DOHH2 (cell line): ENCODE results near the gene DMD.

Source experiments
- H3F3A ChIP-seq: fragments of 200-600 bp; sonication (generic), shearing (Covaris generic); 2 replicates; pipeline ENCODE4 v1.6.0; 2016; ENCODE audit warnings: antibody characterized with exemption, mild to moderate bottlenecking; ENCODE audit not compliant: control insufficient read depth, insufficient read depth
- H3K27ac ChIP-seq: fragments of 200-600 bp; sonication (generic); 2 replicates; pipeline ENCODE4 v1.5.1; 2014; ENCODE audit warnings: low read depth, mild to moderate bottlenecking, low read length, moderate library complexity
- H3K27me3 ChIP-seq: fragments of 200-600 bp; sonication (generic); 2 replicates; pipeline ENCODE4 v1.6.1; 2014; ENCODE audit warnings: mild to moderate bottlenecking, low read length, mixed read lengths; ENCODE audit not compliant: control insufficient read depth
- H3K36me3 ChIP-seq: fragments of 200-600 bp; sonication (generic); 2 replicates; pipeline ENCODE4 v1.6.1; 2014; ENCODE audit warnings: mild to moderate bottlenecking, low read length, moderate library complexity, mixed read lengths; ENCODE audit not compliant: control insufficient read depth
- H3K4me1 ChIP-seq: fragments of 200-600 bp; sonication (generic); 2 replicates; pipeline ENCODE4 v1.6.1; 2014; ENCODE audit warnings: mild to moderate bottlenecking, low read length, mixed read lengths; ENCODE audit not compliant: control insufficient read depth
- H3K4me2 ChIP-seq: fragments of 200-600 bp; sonication (generic); 2 replicates; pipeline ENCODE4 v1.6.0; 2014; ENCODE audit warnings: mild to moderate bottlenecking, low read length, moderate library complexity
- H3K4me3 ChIP-seq: fragments of 200-600 bp; sonication (generic); 2 replicates; pipeline ENCODE4 v1.5.1; 2014; ENCODE audit warnings: mild to moderate bottlenecking, low read length, mixed read lengths
- H3K79me2 ChIP-seq: fragments of 200-600 bp; sonication (generic); 2 replicates; pipeline ENCODE4 v1.6.1; 2014; ENCODE audit warnings: mild to moderate bottlenecking, low read length, mixed read lengths; ENCODE audit not compliant: control insufficient read depth
- H3K9me2 ChIP-seq: fragments of 200-600 bp; sonication (generic); replicated peaks from 2 replicates; pipeline ENCODE4 v1.6.1; 2014; ENCODE audit warnings: mild to moderate bottlenecking, low read length, mixed read lengths; ENCODE audit not compliant: control insufficient read depth
- H3K9me3 ChIP-seq: fragments of 200-600 bp; sonication (generic); 2 replicates; pipeline ENCODE4 v1.6.1; 2014; ENCODE audit warnings: antibody characterized with exemption, low read length, mixed read lengths; ENCODE audit not compliant: control insufficient read depth, insufficient read depth
- H4K20me1 ChIP-seq: fragments of 200-600 bp; sonication (generic); 2 replicates; pipeline ENCODE4 v1.6.0; 2014; ENCODE audit warnings: low read depth, mild to moderate bottlenecking, antibody characterized with exemption, low read length, moderate library complexity; ENCODE audit not compliant: control insufficient read depth, insufficient read depth
- CTCF ChIP-seq: fragments of 200-600 bp; sonication (generic); IDR thresholded peaks from one replicate; pipeline ENCODE4 v1.5.1; 2014; ENCODE audit warnings: antibody characterized with exemption, mild to moderate bottlenecking, low read depth, low read length; ENCODE audit not compliant: poor library complexity, severe bottlenecking
- EZH2phosphoT487 ChIP-seq: fragments of 200-600 bp; sonication (generic); IDR thresholded peaks from 2 replicates; pipeline ENCODE4 v1.6.1; 2017; ENCODE audit warnings: borderline replicate concordance, mild to moderate bottlenecking, antibody characterized with exemption, low read length, moderate library complexity, mixed read lengths

The DMD gene

GRCh38 chrX:31921236-31921635 is 1290.1 kb downstream of the DMD start:
- no peaks in the 10 kb centered on the region for H3K4me1 ChIP-seq
- no peak overlapping the region for H3K4me3 ChIP-seq
- H4K20me1 ChIP-seq = no peaks in the 10 kb centered on the region
- H3K27me3 ChIP-seq = no peaks in the 10 kb centered on the region
- H3F3A ChIP-seq = no peaks in the 10 kb centered on the region
- H3K36me3 ChIP-seq = no peaks in the 10 kb centered on the region
- H3K9me2 ChIP-seq = no peaks in the 10 kb centered on the region
- no peak overlapping the region for H3K4me2 ChIP-seq
- TF ChIP-seq EZH2phosphoT487 (no peak), CTCF (no peak)
- no peak overlapping the region for H3K27ac ChIP-seq
- H3K9me3 ChIP-seq = no peaks in the 10 kb centered on the region
- H3K79me2 ChIP-seq = no peaks in the 10 kb centered on the region

DNA sequence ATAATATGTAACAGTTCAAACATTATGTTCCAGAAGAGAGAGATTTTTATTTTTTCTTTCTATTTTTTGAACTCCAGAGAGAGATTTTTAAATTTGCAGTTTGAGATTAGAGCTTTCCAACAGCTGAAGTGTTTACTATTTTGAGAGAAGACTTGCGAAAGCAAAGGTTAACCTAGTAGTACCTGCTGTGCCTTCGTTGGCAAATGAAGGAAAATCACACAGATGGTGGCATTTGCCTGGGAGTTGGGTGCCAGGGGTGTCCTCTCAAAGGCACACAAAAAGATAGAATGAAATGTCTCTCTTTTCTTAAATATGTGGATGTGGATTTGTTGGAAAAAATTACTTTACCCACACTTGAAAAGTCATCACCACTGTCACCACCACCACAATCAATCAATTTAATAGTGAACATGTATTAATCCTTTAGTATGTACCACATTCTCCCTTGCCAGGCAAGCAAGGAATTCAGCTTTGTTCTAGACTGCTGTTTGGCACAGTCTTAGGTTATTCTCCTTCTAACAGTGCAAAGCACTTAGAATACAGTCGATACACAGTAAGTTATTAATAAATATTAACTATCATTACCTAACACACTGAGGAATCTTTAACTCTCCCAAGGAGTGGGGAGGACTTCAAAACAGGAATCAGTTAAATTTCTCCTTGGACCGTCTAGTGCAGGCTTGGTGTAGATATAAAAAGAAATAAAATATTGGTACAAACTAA is 1301.3 kb downstream of the DMD start:
- H3K4me3 ChIP-seq = no peak overlapping the region
- H3K9me3 ChIP-seq = no peaks in the 10 kb centered on the region
- TF ChIP-seq CTCF (no peak), EZH2phosphoT487 (no peak)
- no peaks in the 10 kb centered on the region for H3K27me3 ChIP-seq
- H3K79me2 ChIP-seq = no peaks in the 10 kb centered on the region
- H3F3A ChIP-seq = no peaks in the 10 kb centered on the region
- no peaks in the 10 kb centered on the region for H3K9me2 ChIP-seq
- no peak overlapping the region for H3K27ac ChIP-seq
- H3K36me3 ChIP-seq = no peaks in the 10 kb centered on the region
- H4K20me1 ChIP-seq = no peaks in the 10 kb centered on the region
- no peaks in the 10 kb centered on the region for H3K4me1 ChIP-seq
- H3K4me2 ChIP-seq = no peak overlapping the region

DNA sequence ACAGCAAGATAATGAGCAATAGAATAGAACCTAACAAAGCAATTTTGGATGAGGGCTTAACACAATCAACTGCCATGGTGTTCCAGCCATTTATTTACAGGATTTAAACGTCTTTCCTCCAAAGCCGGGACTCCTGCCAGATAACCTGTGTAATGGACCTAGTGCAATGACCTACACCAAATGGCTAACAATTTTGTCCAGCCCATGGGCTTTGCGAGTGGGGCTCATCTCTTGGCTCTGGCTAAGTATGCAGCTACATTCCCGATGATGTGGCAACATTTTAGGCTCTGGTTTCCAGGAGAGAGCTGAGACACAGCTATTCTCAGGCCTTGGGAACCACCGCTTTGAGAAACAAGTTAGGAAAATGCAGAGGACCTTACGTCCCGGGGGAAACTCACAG is 1317.2 kb downstream of the DMD start:
- Histone ChIP-seq H3K9me2 (no peaks in the 10 kb centered on the region), H3K4me2 (no peak overlapping the region), H3K27me3 (no peaks in the 10 kb centered on the region), H3K27ac (no peak overlapping the region), H3K4me1 (no peaks in the 10 kb centered on the region), H4K20me1 (no peaks in the 10 kb centered on the region), H3K36me3 (no peaks in the 10 kb centered on the region), H3F3A (no peaks in the 10 kb centered on the region), H3K4me3 (no peak overlapping the region), H3K79me2 (no peaks in the 10 kb centered on the region), H3K9me3 (no peaks in the 10 kb centered on the region)
- TF ChIP-seq EZH2phosphoT487 (no peak), CTCF (no peak)
